Fibroblast of lung (primary cell): ENCODE data around the gene GRK5.

Experiments used
- CTCF ChIP-seq, 2 donors: IDR thresholded peaks in 1 of 2; conservative IDR thresholded peaks in 1 of 2; 1 replicate in 1 of 2; 2 replicates in 1 of 2; pipeline ENCODE4 v1.5.1; 2011 to 2012; ENCODE audit warnings: low read length in 2 of 2, control low read depth in 1 of 2, inconsistent platforms in 1 of 2, low read depth in 1 of 2, mild to moderate bottlenecking in 1 of 2
- EZH2 ChIP-seq: IDR thresholded peaks from 2 replicates; pipeline ENCODE4 v1.5.1; 2012; ENCODE audit warnings: low read length, control low read depth, mild to moderate bottlenecking; ENCODE audit errors: missing control alignments

GRCh38 chr10:119350502-119351097 lies 143.2 kb downstream of the GRK5 start:
- TF ChIP-seq CTCF (conservative IDR thresholded peaks at IDR 0.05 in 1 of 2, IDR thresholded peaks at IDR 0.05 in 1 of 2; ENCODE audit: low read depth in 1 of 2, low read length in 2 of 2) (no peak), EZH2 (no peak)
